Suprapubic skin (tissue), 4 donors: ENCODE data around the gene SIVA1. TPM values are rescaled to one million over a fixed set of nuclear protein-coding genes. Genes with fewer than 3 reads are reported as not detected.

Experiments
- DNase-seq, 2 donors: peaks; one replicate each; pipeline ENCODE4 v3.0.0-alpha.2; 2019; ENCODE audit warnings: low spot score in 2 of 2
- H3K27ac ChIP-seq: fragments of 200-600 bp; sonication (generic); one replicate; pipeline ENCODE4 v1.5.1; 2019
- H3K27me3 ChIP-seq: fragments of 200-600 bp; sonication (generic); one replicate; pipeline ENCODE4 v1.5.1; 2019
- H3K36me3 ChIP-seq: fragments of 200-600 bp; sonication (generic); one replicate; pipeline ENCODE4 v1.5.1; 2019
- H3K4me1 ChIP-seq: fragments of 200-600 bp; sonication (generic); one replicate; pipeline ENCODE4 v1.5.1; 2019
- H3K4me3 ChIP-seq: fragments of 200-600 bp; sonication (generic); one replicate; pipeline ENCODE4 v1.5.1; 2019; ENCODE audit warnings: mild to moderate bottlenecking
- H3K9me3 ChIP-seq: fragments of 200-600 bp; sonication (generic); one replicate; pipeline ENCODE4 v1.5.1; 2019
- EP300 ChIP-seq: sonication (generic); formaldehyde crosslinking; IDR thresholded peaks from one replicate; pipeline ENCODE4 v1.6.1; 2017; ENCODE audit warnings: antibody characterized with exemption
- POLR2A ChIP-seq, 2 donors: fragments of 450-650 bp; IDR thresholded peaks; one replicate each; pipeline ENCODE4 v1.6.1; 2017; ENCODE audit warnings: antibody characterized with exemption in 2 of 2, mild to moderate bottlenecking in 2 of 2, moderate library complexity in 2 of 2
- POLR2AphosphoS5 ChIP-seq, 3 donors: sonication (generic); formaldehyde crosslinking; IDR thresholded peaks; one replicate each; pipeline ENCODE4 v1.6.1; 2017; ENCODE audit warnings: antibody characterized with exemption in 3 of 3
- WGBS: methylation state at CpG from one replicate; pipeline ENCODE4 v1.1.5; 2018; 5-methylcytosine and 5-hydroxymethylcytosine counted together
- total RNA-seq, 4 donors: library from RNA; depleted of rRNA; stranded (reverse); fragments of >200 nt; gene quantifications; one replicate each; pipeline ENCODE4 v1.1.0, GENCODE V29; 2016
- TF ChIP-seq, protein P1 (sequence below), 2 donors: fragments of 200-600 bp in 1 of 2; fragments of 450-650 bp in 1 of 2; sonication (generic) in 1 of 2; IDR thresholded peaks; one replicate each; pipeline ENCODE4 v1.5.1; 2016 to 2019; ENCODE audit warnings: antibody characterized with exemption in 2 of 2, mild to moderate bottlenecking in 1 of 2, moderate library complexity in 1 of 2

The SIVA1 gene, protein sequence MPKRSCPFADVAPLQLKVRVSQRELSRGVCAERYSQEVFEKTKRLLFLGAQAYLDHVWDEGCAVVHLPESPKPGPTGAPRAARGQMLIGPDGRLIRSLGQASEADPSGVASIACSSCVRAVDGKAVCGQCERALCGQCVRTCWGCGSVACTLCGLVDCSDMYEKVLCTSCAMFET
- 100 to 1,000 TPM in 3 of 4 donors, 10 to 100 TPM in 1; 94.0 to 159 (median 142) TPM for total RNA-seq

DNA sequence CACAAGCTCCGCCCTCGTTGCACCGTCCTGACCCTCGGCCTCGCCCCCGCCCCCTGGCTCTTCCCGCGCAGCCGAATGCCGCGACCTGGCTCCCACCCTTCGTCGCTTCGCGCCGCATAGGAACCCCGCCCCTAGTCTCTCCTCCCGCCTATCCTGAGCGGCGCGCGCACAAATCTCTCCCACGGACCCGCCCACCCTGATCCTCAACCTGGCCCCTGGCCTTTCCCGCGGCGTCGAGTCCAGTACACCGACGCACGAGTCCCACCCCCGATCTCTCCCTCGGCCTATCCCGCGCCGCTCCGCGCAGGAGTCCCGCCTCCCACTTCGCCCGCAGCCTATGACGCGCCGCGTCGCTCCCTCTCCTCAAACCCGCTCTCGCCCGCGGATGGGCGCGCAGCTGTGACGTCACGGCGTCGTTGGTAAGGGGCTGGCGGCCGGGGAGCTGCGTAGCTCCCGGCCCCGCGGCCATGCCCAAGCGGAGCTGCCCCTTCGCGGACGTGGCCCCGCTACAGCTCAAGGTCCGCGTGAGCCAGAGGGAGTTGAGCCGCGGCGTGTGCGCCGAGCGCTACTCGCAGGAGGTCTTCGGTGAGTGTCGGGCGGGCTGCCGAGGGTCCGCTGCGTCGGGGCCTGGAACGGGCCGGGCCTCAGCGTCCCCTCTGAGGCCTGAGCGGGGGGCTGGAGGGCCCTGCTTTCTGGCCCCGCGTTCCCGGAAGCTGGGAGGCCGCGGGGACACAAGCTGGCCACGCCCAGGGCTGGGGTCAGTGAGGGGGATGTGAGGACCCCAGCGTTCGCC lies at the start of gene SIVA1:
Gene SIVA1, plus strand, starts transcription at position 413 of the 793 bp plus-strand sequence. Its CDS starts 55 bp downstream, at position 468.
- Histone ChIP-seq H3K4me3 (peak within 1 kb of the TSS; percentile 89), H3K27ac (peak within 1 kb of the TSS; percentile 86), H3K9me3 (no peaks in the 10 kb centered on the region), H3K27me3 (no peaks in the 10 kb centered on the region), H3K36me3 (peaks cover 29% of the 10 kb centered on the region), H3K4me1 (peaks cover 48% of the 10 kb centered on the region)
- DNase-seq, result peak; percentile 99 to 100
- WGBS, result under 1% methylated on average over 54 of the region's 95 CpGs
- TF ChIP-seq, protein P1, sequence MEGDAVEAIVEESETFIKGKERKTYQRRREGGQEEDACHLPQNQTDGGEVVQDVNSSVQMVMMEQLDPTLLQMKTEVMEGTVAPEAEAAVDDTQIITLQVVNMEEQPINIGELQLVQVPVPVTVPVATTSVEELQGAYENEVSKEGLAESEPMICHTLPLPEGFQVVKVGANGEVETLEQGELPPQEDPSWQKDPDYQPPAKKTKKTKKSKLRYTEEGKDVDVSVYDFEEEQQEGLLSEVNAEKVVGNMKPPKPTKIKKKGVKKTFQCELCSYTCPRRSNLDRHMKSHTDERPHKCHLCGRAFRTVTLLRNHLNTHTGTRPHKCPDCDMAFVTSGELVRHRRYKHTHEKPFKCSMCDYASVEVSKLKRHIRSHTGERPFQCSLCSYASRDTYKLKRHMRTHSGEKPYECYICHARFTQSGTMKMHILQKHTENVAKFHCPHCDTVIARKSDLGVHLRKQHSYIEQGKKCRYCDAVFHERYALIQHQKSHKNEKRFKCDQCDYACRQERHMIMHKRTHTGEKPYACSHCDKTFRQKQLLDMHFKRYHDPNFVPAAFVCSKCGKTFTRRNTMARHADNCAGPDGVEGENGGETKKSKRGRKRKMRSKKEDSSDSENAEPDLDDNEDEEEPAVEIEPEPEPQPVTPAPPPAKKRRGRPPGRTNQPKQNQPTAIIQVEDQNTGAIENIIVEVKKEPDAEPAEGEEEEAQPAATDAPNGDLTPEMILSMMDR (IDR thresholded peaks at IDR 0.05), result no peak
- TF ChIP-seq POLR2A (IDR thresholded peaks at IDR 0.05), result peak in 1 of 2 donors; percentile 86
- TF ChIP-seq POLR2AphosphoS5 (IDR thresholded peaks at IDR 0.05), result peak in 2 of 3 donors; percentile 77 to 88
- TF ChIP-seq EP300, result no peak

DNA sequence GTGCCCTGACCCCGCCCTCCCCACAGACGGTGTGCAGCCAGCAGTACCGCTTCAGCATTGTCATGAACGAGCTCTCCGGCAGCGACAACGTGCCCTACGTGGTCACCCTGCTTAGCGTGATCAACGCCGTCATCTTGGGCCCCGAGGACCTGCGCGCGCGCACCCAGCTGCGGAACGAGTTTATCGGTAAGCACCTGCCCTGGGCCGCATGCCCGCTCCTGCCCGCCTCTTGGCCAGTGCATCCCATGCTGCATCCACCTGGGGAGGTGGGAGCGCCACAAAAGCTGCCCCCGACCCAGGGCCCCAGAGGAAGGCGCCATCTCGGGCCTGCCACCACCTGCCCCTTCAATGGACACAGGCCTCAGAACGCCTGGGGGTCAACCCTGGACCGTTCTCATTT lies 49.7 kb upstream of the SIVA1 start:
- no peaks in the 10 kb centered on the region for H3K9me3 ChIP-seq
- no peak overlapping the region for H3K27ac ChIP-seq
- DNase-seq, result no peak
- peaks cover 60% of the 10 kb centered on the region for H3K36me3 ChIP-seq
- no peaks in the 10 kb centered on the region for H3K27me3 ChIP-seq
- 78% methylated on average over 19 of the region's 28 CpGs for WGBS
- H3K4me3 ChIP-seq, result no peak overlapping the region
- TF ChIP-seq POLR2AphosphoS5 (IDR thresholded peaks at IDR 0.05) (no peak), POLR2A (IDR thresholded peaks at IDR 0.05) (no peak), EP300 (no peak)
- TF ChIP-seq, protein P1 (IDR thresholded peaks at IDR 0.05), result no peak
- H3K4me1 ChIP-seq, result peaks cover 25% of the 10 kb centered on the region

DNA sequence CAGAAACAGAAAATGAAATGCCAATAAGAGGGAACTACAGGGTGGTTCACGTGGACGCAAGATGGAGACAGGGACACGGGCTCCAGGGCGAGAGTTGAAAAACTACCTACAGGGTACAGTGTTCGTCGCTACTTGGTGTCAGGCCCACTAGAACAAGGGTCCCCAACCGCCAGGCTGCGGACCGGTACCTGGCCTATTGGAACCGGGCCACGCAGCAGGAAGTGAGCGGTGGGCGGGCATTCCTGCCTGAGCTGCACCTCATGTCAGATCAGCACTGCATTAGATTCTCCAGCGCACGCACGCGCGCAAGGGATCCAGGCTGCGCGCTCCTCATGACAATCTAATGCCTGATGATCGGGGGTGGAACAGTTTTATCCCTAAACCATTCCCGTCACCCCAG lies 48.7 kb upstream of the SIVA1 start:
- WGBS, result 94% methylated on average over 22 of the region's 22 CpGs
- H3K36me3 ChIP-seq, result peaks cover 62% of the 10 kb centered on the region
- H3K27me3 ChIP-seq, result no peaks in the 10 kb centered on the region
- H3K4me3 ChIP-seq, result no peak overlapping the region
- H3K4me1 ChIP-seq, result peaks cover 18% of the 10 kb centered on the region
- DNase-seq, result no peak
- no peaks in the 10 kb centered on the region for H3K9me3 ChIP-seq
- no peak overlapping the region for H3K27ac ChIP-seq
- TF ChIP-seq POLR2A (IDR thresholded peaks at IDR 0.05), result no peak
- no peak for TF ChIP-seq POLR2AphosphoS5 (IDR thresholded peaks at IDR 0.05)
- TF ChIP-seq, protein P1 (IDR thresholded peaks at IDR 0.05), result no peak
- TF ChIP-seq EP300, result no peak

DNA sequence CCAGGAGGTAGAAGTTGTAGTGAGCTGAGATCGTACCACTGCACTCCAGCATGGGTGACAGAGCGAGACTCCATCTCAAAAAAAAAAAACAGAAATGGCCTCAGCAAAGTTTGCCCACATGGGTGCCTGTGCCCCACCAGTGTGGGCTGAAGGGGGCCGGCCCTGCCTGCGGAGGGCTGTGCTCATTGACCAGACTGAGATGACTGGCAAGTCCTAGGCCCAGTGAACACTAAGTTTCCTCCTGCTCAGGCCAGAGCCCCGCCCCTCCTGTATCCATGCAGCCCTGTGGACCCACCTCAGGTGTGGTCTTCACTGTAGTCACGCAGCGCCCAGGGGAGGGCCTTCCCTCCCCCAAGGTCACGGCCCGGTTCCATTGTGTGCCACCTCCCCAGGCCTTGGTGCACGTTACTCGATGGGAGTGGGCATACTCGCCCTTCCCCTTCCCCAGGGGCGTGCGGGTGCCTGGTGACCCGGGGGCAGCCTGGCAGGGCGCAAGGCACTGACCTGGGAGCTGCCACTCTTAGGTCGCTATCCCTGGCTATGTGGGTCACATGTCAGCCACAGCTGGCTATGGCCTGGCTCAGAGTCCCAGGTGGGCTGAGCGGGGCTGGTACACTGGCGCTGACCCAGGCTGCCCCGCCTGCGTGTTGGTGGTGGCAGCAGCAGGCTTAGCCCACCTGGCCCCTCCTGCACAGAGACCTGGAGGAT lies 47.5 kb upstream of the SIVA1 start:
- no peak overlapping the region for H3K4me3 ChIP-seq
- H3K4me1 ChIP-seq, result peaks cover 8% of the 10 kb centered on the region
- no peaks in the 10 kb centered on the region for H3K27me3 ChIP-seq
- peaks cover 72% of the 10 kb centered on the region for H3K36me3 ChIP-seq
- WGBS, result 94% methylated on average over 4 of the region's 21 CpGs
- TF ChIP-seq POLR2AphosphoS5 (IDR thresholded peaks at IDR 0.05) (no peak), POLR2A (IDR thresholded peaks at IDR 0.05) (no peak), EP300 (no peak)
- TF ChIP-seq, protein P1 (IDR thresholded peaks at IDR 0.05), result no peak
- no peak for DNase-seq
- H3K9me3 ChIP-seq, result no peaks in the 10 kb centered on the region
- no peak overlapping the region for H3K27ac ChIP-seq
